ENCODE results near the gene HOXC5.
A peak's percentile ranks its signal among the peaks of the same experiment; 100 is the strongest.

HOXC5 gene

GRCh38 chr12:54032627-54033100 lies at the start of gene HOXC5:
Gene HOXC5 (plus strand): TSS chr12:54033050. CDS start chr12:54033123, 73 bp downstream.
- H3K27me3 ChIP-seq (ENCODE audit: control insufficient read depth, insufficient read depth, low read length) = peaks cover 22% of the 10 kb centered on the region

GRCh38 chr12:53983568-53983949 lies 49.3 kb upstream of the HOXC5 start:
- no peaks in the 10 kb centered on the region for H3K9me3 ChIP-seq (ENCODE audit: control insufficient read depth, low read length)
- no peaks in the 10 kb centered on the region for H3K4me1 ChIP-seq
- H3K9ac ChIP-seq = no peak overlapping the region
- H3K27me3 ChIP-seq (ENCODE audit: control insufficient read depth, insufficient read depth, low read length) = peaks cover 37% of the 10 kb centered on the region
- H2AFZ ChIP-seq = no peak overlapping the region
- no peaks in the 10 kb centered on the region for H3K36me3 ChIP-seq (ENCODE audit: control insufficient read depth, insufficient read depth, low read length)
- no peak overlapping the region for H3K4me2 ChIP-seq (ENCODE audit: low read length)
- H3K79me2 ChIP-seq = no peaks in the 10 kb centered on the region
- TF ChIP-seq CTCF (IDR thresholded peaks at IDR 0.05) = no peak
- H3K27ac ChIP-seq = no peak overlapping the region
- no peak overlapping the region for H3K4me3 ChIP-seq (ENCODE audit: low read depth, low read length)

More at GRCh38 chr12:54032627-54033100, at the start of gene HOXC5:
- Histone ChIP-seq H3K27ac (no peak within 1 kb of the TSS), H3K9me3 (ENCODE audit: control insufficient read depth, low read length) (no peaks in the 10 kb centered on the region), H3K4me2 (ENCODE audit: low read length) (no peak within 1 kb of the TSS), H3K4me1 (no peaks in the 10 kb centered on the region), H3K9ac (no peak within 1 kb of the TSS), H2AFZ (no peak within 1 kb of the TSS), H3K36me3 (ENCODE audit: control insufficient read depth, insufficient read depth, low read length) (no peaks in the 10 kb centered on the region), H3K4me3 (ENCODE audit: low read depth, low read length) (no peak within 1 kb of the TSS), H3K79me2 (no peaks in the 10 kb centered on the region)
- peak; percentile 46 for TF ChIP-seq CTCF (IDR thresholded peaks at IDR 0.05)

- Histone ChIP-seq H2AFZ (no peak overlapping the region), H3K79me2 (no peaks in the 10 kb centered on the region), H3K9ac (no peak overlapping the region), H3K27me3 (ENCODE audit: control insufficient read depth, insufficient read depth, low read length) (peaks cover 37% of the 10 kb centered on the region), H3K4me1 (no peaks in the 10 kb centered on the region), H3K27ac (no peak overlapping the region), H3K36me3 (ENCODE audit: control insufficient read depth, insufficient read depth, low read length) (no peaks in the 10 kb centered on the region), H3K9me3 (ENCODE audit: control insufficient read depth, low read length) (no peaks in the 10 kb centered on the region), H3K4me3 (ENCODE audit: low read depth, low read length) (no peak overlapping the region), H3K4me2 (ENCODE audit: low read length) (no peak overlapping the region)
- no peak for TF ChIP-seq CTCF (IDR thresholded peaks at IDR 0.05)
These were observed 48.8 kb upstream of the HOXC5 start for GRCh38 chr12:53983950-53984572.

- H3K27me3 ChIP-seq (ENCODE audit: control insufficient read depth, insufficient read depth, low read length) = peaks cover 35% of the 10 kb centered on the region
These were observed 47.8 kb upstream of the HOXC5 start, which contains the start of gene HOXC10 for GRCh38 chr12:53984901-53985691. Gene HOXC10 (plus strand): TSS chr12:53985146. CDS start chr12:53985260, 114 bp downstream.

More at GRCh38 chr12:53984901-53985691, 47.8 kb upstream of the HOXC5 start, which contains the start of gene HOXC10:
- Histone ChIP-seq H3K36me3 (ENCODE audit: control insufficient read depth, insufficient read depth, low read length) (no peaks in the 10 kb centered on the region), H2AFZ (no peak within 1 kb of the TSS), H3K79me2 (no peaks in the 10 kb centered on the region), H3K4me2 (ENCODE audit: low read length) (peak within 1 kb of the TSS; percentile 35), H3K9me3 (ENCODE audit: control insufficient read depth, low read length) (no peaks in the 10 kb centered on the region), H3K27ac (no peak within 1 kb of the TSS), H3K9ac (no peak within 1 kb of the TSS), H3K4me3 (ENCODE audit: low read depth, low read length) (no peak within 1 kb of the TSS), H3K4me1 (no peaks in the 10 kb centered on the region)
- TF ChIP-seq CTCF (IDR thresholded peaks at IDR 0.05) = no peak

All from parathyroid adenoma (tissue), 2 donors.